ENCODE results near the gene KL.

DNA sequence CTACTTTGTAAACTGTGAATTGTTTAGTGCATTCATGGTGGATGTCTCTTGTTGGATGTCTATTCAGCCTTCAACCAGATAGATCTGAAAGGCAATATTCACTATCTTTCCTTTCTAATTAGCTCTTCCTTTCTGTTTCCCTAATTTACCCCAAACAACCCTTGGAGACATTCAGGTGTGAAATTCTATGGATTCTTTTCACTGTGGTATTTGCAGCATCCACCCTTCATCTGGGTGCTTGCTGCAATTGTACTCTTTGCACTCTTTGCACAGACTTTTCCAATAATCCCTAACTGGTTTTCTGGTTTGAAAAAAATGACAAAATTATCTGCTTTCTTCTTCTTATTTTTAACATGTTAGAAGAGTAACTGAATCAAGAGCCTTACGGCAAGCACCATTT lies 56.5 kb downstream of the KL start:
- TF ChIP-seq ELF1 (IDR thresholded peaks at IDR 0.05; ENCODE audit: borderline replicate concordance, low read depth): no peak
- no peak for TF ChIP-seq EZH2 (IDR thresholded peaks at IDR 0.05)

All from HCT116 (cell line).